Endothelial cell (in vitro differentiated cells): ENCODE results near the gene LY86. TPM values are rescaled to one million over a fixed set of nuclear protein-coding genes. Genes with fewer than 3 reads are reported as not detected.
"Not testable (repeated sequence)": the region's sequence is repeated elsewhere in the genome, so short reads cannot be mapped to it uniquely, and the experiment has no call there.

Experiments
- DNase-seq: peaks from one replicate; pipeline ENCODE4 v3.0.0; 2021; ENCODE audit warnings: low spot score
- H3K27ac Mint-ChIP-seq: one replicate; pipeline ENCODE4 v1.8.0; 2021; ENCODE audit warnings: mixed read lengths, inconsistent platforms; ENCODE audit not compliant: unreplicated experiment
- H3K27me3 Mint-ChIP-seq: one replicate; pipeline ENCODE4 v1.8.0; 2021; ENCODE audit warnings: mild to moderate bottlenecking, moderate library complexity, mixed read lengths, inconsistent platforms; ENCODE audit not compliant: unreplicated experiment
- H3K36me3 Mint-ChIP-seq: one replicate; pipeline ENCODE4 v1.8.0; 2021; ENCODE audit warnings: mild to moderate bottlenecking, low read depth, mixed read lengths, inconsistent platforms; ENCODE audit not compliant: unreplicated experiment
- H3K4me1 Mint-ChIP-seq: one replicate; pipeline ENCODE4 v1.8.0; 2021; ENCODE audit warnings: mild to moderate bottlenecking, mixed read lengths, inconsistent platforms; ENCODE audit not compliant: unreplicated experiment
- H3K4me3 Mint-ChIP-seq: one replicate; pipeline ENCODE4 v1.8.0; 2021; ENCODE audit warnings: mild to moderate bottlenecking, mixed read lengths, inconsistent platforms; ENCODE audit not compliant: unreplicated experiment
- H3K9me3 Mint-ChIP-seq: one replicate; pipeline ENCODE4 v1.8.0; 2021; ENCODE audit warnings: mixed read lengths, inconsistent platforms; ENCODE audit not compliant: unreplicated experiment
- CTCF ChIP-seq: fragments of 200-600 bp; sonication (generic); IDR thresholded peaks from one replicate; pipeline ENCODE4 v1.5.0; 2021; ENCODE audit warnings: antibody characterized with exemption; ENCODE audit not compliant: unreplicated experiment
- total RNA-seq: library from RNA; stranded (reverse); fragmentation: NEBNext Ultra II Directional; extraction: Animal tissue kit (Norgen Biotek cat#: 25700); gene quantifications from one replicate; pipeline ENCODE4 v1.2.1, GENCODE V29; 2021; ENCODE audit not compliant: unreplicated experiment

LY86 gene
- total RNA-seq, 1 donor from 2014 or later, result not detected

- peaks cover 2% of the 10 kb centered on the region for H3K27me3 Mint-ChIP-seq
- H3K27ac Mint-ChIP-seq, result no peak overlapping the region
- no peak for DNase-seq
- H3K4me1 Mint-ChIP-seq, result peaks cover 11% of the 10 kb centered on the region
- TF ChIP-seq CTCF, result no peak
- no peak overlapping the region for H3K4me3 Mint-ChIP-seq
- H3K36me3 Mint-ChIP-seq, result no peaks in the 10 kb centered on the region
- H3K9me3 Mint-ChIP-seq, result no peaks in the 10 kb centered on the region
These were observed 20.9 kb downstream of the LY86 start for GRCh38 chr6:6609450-6609849.

GRCh38 chr6:6610031-6610591, 21.6 kb downstream of the LY86 start:
- peaks cover 11% of the 10 kb centered on the region for H3K4me1 Mint-ChIP-seq
- H3K9me3 Mint-ChIP-seq, result no peaks in the 10 kb centered on the region
- DNase-seq, result no peak
- no peaks in the 10 kb centered on the region for H3K36me3 Mint-ChIP-seq
- peaks cover 3% of the 10 kb centered on the region for H3K27me3 Mint-ChIP-seq
- no peak overlapping the region for H3K27ac Mint-ChIP-seq
- no peak overlapping the region for H3K4me3 Mint-ChIP-seq
- no peak for TF ChIP-seq CTCF

DNA sequence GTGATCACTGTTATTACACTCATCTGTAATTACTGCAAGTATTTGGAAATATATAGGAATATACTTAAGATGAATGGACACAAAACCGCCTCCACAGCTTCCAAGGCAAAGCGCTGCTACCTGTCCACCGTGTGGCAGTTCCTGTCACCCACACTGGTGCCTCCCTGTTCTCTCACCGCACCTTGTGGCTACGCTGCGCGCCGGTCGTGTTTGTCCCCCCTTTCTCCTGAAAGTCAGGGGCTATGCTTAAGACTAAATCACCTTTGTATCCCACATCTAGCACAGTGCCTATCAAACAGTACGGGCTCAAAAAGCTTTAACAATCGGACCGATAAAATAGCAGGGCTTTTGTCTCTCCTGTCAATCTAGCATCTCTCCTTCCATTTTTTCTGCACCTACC, 23.0 kb downstream of the LY86 start:
- Mint-ChIP-seq H3K27me3 (peaks cover 3% of the 10 kb centered on the region), H3K27ac (no peak overlapping the region), H3K9me3 (no peaks in the 10 kb centered on the region), H3K36me3 (no peaks in the 10 kb centered on the region), H3K4me3 (no peak overlapping the region), H3K4me1 (peaks cover 11% of the 10 kb centered on the region)
- TF ChIP-seq CTCF, result no peak
- DNase-seq, result no peak

DNA sequence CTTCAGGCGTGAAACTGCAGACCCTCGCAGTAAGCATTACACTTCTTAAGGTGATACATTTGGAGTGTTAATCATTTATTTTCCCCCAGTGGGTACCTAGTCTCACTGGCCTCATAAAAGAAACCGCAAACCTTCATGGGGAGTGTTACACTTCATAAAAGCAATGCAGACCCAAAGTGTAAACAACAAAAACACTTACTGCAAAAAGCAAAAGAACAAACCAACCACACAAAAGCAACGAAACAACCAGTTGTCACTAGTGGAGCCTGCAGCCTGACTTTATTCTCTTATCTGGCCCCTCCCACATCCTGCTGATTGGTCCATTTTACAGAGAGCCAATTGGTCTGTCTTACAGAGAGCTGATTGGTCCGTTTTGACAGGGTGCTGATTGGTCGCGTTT, 23.8 kb downstream of the LY86 start:
- peaks cover 11% of the 10 kb centered on the region for H3K4me1 Mint-ChIP-seq
- peaks cover 3% of the 10 kb centered on the region for H3K27me3 Mint-ChIP-seq
- no peak overlapping the region for H3K4me3 Mint-ChIP-seq
- no peak overlapping the region for H3K27ac Mint-ChIP-seq
- DNase-seq, result no peak
- H3K9me3 Mint-ChIP-seq, result no peaks in the 10 kb centered on the region
- no peak for TF ChIP-seq CTCF
- no peaks in the 10 kb centered on the region for H3K36me3 Mint-ChIP-seq

DNA sequence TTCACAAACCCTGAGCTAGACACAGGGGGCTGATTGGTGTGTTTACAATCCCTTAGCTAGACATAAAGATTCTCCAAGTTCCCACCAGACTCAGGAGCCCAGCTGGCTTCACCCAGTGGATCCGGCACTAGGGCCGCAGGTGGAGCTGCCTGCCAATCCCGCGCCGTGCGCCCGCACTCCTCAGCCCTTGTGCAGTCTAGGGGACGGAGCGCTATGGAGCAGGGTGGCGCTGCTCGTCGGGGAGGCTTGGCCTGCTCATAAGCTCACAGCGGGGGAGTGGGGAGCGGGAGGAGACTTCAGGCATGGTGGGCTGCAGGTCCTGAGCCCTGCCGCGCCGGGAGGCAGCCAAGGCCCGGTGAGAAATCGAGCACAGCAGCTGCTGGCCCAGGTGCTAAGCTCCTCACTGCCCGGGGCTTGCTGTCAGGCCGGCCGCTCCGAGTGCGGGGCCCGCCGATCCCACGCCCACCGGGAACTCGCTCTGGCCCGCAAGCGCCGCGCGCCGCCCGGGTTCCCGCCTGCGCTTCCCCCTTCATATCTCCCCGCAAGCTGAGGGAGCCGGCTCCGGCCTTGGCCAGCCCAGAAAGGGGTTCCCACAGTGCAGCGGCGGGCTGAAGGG, 24.7 kb downstream of the LY86 start:
- H3K27ac Mint-ChIP-seq, H3K27me3 Mint-ChIP-seq, H3K36me3 Mint-ChIP-seq, DNase-seq, H3K4me3 Mint-ChIP-seq, H3K9me3 Mint-ChIP-seq: not testable (repeated sequence)
- peaks cover 11% of the 10 kb centered on the region for H3K4me1 Mint-ChIP-seq
